ENCODE measurements around the gene TGM4. TPM values are rescaled to one million over a fixed set of nuclear protein-coding genes. Genes with fewer than 3 reads are reported as not detected.

The TGM4 gene
- total RNA-seq, 1 donor from 2014 or later, result not detected

DNA sequence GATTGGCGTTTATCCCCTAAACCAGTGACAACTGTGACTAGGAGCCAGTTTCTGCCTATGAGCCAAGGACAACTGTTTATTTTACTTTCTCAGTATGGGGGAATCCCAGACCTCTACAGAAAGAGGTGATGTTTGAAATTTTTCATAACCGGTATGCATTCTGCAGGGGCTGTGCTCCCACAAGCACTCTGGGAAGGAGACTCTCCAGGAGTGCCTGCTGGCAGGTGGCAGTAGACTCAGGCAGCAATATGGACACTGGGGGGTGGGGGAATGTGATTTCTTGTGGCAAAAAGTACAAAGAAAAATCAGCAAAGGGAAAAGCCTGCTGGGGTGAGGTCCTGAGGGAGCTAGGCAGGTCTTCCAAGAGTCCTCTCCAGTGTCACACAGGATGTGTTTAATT is 5.9 kb downstream of the TGM4 start:
- TF ChIP-seq, protein P1, sequence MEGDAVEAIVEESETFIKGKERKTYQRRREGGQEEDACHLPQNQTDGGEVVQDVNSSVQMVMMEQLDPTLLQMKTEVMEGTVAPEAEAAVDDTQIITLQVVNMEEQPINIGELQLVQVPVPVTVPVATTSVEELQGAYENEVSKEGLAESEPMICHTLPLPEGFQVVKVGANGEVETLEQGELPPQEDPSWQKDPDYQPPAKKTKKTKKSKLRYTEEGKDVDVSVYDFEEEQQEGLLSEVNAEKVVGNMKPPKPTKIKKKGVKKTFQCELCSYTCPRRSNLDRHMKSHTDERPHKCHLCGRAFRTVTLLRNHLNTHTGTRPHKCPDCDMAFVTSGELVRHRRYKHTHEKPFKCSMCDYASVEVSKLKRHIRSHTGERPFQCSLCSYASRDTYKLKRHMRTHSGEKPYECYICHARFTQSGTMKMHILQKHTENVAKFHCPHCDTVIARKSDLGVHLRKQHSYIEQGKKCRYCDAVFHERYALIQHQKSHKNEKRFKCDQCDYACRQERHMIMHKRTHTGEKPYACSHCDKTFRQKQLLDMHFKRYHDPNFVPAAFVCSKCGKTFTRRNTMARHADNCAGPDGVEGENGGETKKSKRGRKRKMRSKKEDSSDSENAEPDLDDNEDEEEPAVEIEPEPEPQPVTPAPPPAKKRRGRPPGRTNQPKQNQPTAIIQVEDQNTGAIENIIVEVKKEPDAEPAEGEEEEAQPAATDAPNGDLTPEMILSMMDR (IDR thresholded peaks at IDR 0.05; ENCODE audit: borderline replicate concordance), result no peak
- no peak for DNase-seq
- H3K4me3 ChIP-seq, result no peak overlapping the region
- no peaks in the 10 kb centered on the region for H3K4me1 ChIP-seq
- H3K9me3 ChIP-seq (replicated peaks), result no peaks in the 10 kb centered on the region
- intact Hi-C loops (cut with micrococcal nuclease), result no loop called here
- peaks cover 33% of the 10 kb centered on the region for H3K27me3 ChIP-seq (ENCODE audit: low read depth)
- H3K36me3 ChIP-seq, result no peaks in the 10 kb centered on the region
- H3K27ac ChIP-seq (replicated peaks), result no peak overlapping the region

DNA sequence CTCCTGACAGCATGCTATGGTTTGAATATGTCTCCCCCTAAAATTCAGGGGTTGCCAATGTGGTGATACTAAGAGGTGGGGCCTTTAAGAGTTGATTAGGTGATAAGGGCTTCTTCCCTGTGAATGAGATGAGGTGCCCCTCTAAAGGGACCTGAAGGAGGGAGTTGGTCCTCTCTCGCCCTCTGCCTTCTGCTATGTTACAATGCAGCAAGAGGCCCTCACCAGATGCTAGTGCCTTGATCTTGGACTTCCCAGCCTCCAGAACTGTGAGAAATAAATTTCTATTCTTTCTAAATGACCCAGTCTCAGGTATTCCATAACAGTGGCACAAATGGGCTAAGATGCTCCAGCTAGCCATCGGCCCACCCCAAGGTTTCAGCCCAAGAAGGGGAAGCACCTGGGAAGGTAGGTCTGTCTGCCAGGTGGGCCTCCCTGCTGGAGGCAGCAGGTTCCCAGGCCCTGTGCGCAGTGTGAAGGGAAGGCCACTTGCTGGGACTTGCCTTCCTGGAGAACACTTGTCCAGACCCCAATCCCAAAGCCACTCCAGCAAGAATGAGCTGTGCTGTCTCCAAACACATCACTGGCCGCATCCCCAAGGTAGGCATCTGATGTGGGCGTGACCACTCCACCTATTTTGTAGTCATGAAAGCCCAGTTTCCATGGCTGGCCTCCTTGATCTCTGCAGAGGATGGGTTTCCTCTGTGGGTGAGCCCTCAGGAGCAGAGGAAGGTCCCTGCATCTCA is 9.0 kb downstream of the TGM4 start:
- intact Hi-C loops (cut with micrococcal nuclease), result no loop called here
- DNase-seq, result no peak
- Histone ChIP-seq H3K4me1 (no peaks in the 10 kb centered on the region), H3K4me3 (no peak overlapping the region), H3K27me3 (ENCODE audit: low read depth) (peaks cover 50% of the 10 kb centered on the region), H3K27ac (replicated peaks) (no peak overlapping the region), H3K36me3 (no peaks in the 10 kb centered on the region), H3K9me3 (replicated peaks) (no peaks in the 10 kb centered on the region)
- TF ChIP-seq, protein P1 (IDR thresholded peaks at IDR 0.05; ENCODE audit: borderline replicate concordance), result no peak

DNA sequence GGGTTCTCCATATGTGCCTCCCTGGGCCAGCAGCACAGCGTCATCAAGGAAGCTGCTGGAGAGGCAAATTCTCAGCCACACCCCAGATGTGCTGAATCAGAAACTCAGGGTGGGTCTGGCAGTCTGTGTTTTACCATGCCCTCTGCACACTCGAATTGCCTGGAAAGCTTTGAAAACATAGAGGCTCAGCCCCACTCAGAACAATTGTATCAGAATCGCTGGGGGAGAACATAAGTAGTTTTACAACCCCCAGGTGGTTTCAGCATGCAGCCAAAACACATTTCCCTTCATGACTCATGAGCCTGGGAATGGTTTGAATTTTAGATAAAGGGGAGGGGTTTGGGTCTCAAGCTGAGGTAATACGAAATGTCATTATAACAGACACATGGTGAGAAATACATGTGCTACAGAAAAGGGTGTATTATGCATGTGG is 9.6 kb downstream of the TGM4 start:
- H3K9me3 ChIP-seq (replicated peaks), result no peaks in the 10 kb centered on the region

DNA sequence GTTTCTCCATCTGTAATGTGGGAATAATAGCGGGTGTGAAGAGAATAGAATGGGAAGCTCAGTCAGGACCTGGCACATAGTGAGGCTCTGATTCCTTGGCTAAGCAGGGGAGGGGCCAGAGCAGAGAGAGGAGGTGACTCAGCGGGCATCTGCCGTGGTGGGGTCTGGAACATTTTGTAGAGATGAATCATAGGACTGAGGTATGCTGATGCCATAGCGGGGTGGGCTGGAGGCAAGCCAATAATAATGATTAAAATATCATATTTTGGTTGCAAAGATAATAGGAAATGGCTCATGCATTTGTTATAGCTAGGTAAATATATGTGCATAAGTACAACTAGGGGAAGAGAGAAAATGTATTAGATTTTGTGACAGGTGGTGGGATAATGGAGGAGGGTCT is 11.2 kb downstream of the TGM4 start:
- Histone ChIP-seq H3K36me3 (no peaks in the 10 kb centered on the region), H3K27me3 (ENCODE audit: low read depth) (peaks cover 50% of the 10 kb centered on the region), H3K4me1 (no peaks in the 10 kb centered on the region), H3K4me3 (no peak overlapping the region), H3K27ac (replicated peaks) (no peak overlapping the region), H3K9me3 (replicated peaks) (no peaks in the 10 kb centered on the region)
- intact Hi-C loops (cut with micrococcal nuclease), result no loop called here
- TF ChIP-seq, protein P1 (IDR thresholded peaks at IDR 0.05; ENCODE audit: borderline replicate concordance), result no peak
- no peak for DNase-seq

More for the DNA sequence above, 9.6 kb downstream of the TGM4 start:
- H3K27ac ChIP-seq (replicated peaks), result no peak overlapping the region
- no peak for DNase-seq
- H3K4me3 ChIP-seq, result no peak overlapping the region
- no peaks in the 10 kb centered on the region for H3K4me1 ChIP-seq
- no peaks in the 10 kb centered on the region for H3K36me3 ChIP-seq
- H3K27me3 ChIP-seq (ENCODE audit: low read depth), result peaks cover 50% of the 10 kb centered on the region
- intact Hi-C loops (cut with micrococcal nuclease), result no loop called here
- TF ChIP-seq, protein P1 (IDR thresholded peaks at IDR 0.05; ENCODE audit: borderline replicate concordance), result no peak

DNA sequence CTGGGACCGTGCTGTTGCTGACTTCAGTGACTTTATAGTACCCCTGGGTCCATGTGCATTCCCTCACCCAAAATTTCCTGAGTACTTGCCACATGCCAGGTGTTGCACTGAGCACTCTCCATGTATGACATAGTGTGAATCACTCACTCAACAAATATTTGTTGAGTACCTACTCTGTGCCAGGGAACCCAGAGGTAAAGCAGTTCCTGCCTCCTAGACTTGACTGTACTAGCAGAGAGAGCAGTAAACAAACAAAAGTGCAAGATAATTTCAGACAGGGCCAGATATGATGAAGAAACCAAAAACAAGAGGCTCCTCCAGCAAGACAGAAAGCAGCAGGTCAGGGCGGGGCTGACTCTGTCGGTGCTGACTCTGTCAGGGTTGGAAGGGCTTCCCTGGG is 12.2 kb downstream of the TGM4 start:
- peaks cover 50% of the 10 kb centered on the region for H3K27me3 ChIP-seq (ENCODE audit: low read depth)
- no peaks in the 10 kb centered on the region for H3K4me1 ChIP-seq
- TF ChIP-seq, protein P1 (IDR thresholded peaks at IDR 0.05; ENCODE audit: borderline replicate concordance), result no peak
- no peak overlapping the region for H3K27ac ChIP-seq (replicated peaks)
- H3K36me3 ChIP-seq, result no peaks in the 10 kb centered on the region
- intact Hi-C loops (cut with micrococcal nuclease), result no loop called here
- no peak for DNase-seq
- H3K9me3 ChIP-seq (replicated peaks), result no peaks in the 10 kb centered on the region
- no peak overlapping the region for H3K4me3 ChIP-seq

Measured in left ventricle myocardium inferior (tissue), 1 donor.